Stimulated activated CD4-positive, alpha-beta T cell treated with anti-CD3 and anti-CD28 coated beads, Interleukin-4, amount 100 ng/mL, for 24 hours (primary cell): ENCODE measurements around the gene CRYBG2.

Source experiments
- DNase-seq: peaks from one replicate; pipeline ENCODE4 v3.0.0-alpha.2; 2020

CRYBG2 gene

GRCh38 chr1:26370591-26371382, 16.9 kb upstream of the CRYBG2 start:
- no peak for DNase-seq

GRCh38 chr1:26368486-26368885, 14.6 kb upstream of the CRYBG2 start:
- DNase-seq: no peak

DNA sequence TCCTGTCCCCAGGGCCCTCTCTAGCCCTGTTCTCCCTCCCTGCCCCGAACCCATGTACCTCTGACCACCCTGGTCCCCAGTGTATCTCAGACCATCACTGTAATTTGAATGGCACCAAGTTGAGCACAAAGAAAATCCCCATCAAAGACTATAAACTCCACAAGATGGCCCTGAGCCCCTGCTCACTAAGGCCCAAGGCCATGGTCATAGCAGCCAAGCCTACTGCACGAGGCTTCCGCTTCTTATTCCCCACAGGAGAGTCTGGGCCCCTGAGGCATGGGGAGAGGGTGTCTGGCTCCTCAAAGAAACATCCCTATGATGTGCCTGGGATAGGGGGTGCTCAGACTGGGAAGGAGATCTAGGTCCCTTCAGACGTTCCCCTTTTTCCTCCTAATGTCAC, 14.1 kb upstream of the CRYBG2 start:
- DNase-seq: no peak

DNA sequence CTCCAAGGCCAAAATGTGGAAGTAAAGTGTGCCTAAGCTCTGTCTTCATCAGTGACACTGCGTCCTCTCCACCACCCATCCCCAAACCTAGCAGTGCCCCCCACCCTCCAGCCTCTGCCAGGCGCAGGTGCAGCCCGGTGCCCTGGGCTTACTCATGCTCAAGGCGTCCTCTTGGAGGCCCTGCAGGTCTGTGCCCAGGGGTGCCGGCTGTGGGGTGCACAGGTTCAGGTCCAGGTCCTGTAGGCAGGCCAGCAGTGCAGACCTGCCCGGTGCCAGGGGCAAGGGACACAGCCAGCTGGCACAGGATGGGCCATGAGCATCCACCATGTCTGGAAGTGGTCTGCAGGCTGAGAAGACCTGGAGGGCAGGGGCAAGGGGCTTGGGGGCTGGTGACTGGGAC, 13.5 kb upstream of the CRYBG2 start:
- DNase-seq: no peak

DNA sequence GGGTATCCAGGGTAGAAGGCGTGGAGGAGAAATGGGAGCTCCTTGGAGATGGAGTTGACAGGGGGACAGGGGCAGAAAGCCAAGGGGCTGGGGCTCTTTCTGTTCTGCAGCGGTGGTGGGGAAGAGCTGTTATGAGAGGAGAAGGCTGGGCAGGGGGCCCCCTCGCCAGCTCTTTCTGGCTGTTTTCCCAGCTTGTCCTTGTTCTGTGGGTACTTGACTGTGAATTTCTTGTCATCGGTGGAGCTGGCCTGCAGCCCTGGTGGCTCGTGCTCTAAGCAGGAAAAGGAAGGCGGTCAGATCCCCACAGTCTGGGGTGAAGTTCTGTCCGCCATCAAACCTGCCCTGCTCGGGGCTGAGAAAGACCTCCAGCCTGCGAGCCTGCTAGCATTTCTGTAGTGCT, 11.0 kb upstream of the CRYBG2 start:
- DNase-seq: no peak

DNA sequence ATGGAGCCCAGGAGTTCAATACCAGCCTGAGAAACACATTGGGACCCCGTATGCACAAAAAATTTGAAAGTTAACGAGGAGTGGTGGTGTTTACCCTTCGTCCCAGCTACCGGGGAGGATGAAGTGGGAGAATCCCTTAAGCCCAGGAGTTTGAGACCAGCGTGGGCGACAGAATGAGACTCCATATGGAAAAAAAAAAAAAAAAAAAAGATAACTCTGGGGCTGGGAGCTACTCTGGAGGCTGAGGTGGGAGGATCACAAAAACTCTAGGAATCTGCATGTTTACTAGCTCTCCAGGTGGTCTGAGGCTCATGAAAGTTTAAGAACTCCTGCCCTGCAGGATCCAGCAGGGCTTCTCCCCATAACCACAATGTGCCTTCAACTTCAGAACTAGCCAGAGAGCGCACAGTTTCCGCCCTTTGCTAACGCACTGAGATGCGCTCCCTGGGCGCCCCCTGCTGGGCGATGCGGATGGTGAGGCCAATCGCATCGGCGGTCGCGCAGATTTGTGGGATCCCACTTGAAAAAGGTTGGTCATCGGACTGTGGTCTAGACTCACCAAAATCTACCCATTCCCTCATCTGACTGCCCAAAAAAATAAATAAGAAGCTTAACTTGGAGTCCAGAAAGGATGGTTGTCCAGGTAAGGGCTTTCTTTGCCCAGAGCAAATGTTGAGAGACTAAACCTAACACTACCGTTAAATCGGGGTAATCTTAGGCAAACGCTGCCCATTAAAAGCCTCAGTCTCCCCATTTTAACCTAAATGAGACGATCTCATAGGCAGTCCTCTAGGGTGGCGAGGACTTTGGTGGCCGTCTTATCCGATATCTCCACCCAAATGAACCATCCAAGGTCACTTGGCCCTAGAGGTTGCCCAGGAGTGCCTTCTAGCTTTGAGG, 9.9 kb upstream of the CRYBG2 start:
- DNase-seq: peak; percentile 87

GRCh38 chr1:26362331-26362730, 8.4 kb upstream of the CRYBG2 start:
- no peak for DNase-seq

DNA sequence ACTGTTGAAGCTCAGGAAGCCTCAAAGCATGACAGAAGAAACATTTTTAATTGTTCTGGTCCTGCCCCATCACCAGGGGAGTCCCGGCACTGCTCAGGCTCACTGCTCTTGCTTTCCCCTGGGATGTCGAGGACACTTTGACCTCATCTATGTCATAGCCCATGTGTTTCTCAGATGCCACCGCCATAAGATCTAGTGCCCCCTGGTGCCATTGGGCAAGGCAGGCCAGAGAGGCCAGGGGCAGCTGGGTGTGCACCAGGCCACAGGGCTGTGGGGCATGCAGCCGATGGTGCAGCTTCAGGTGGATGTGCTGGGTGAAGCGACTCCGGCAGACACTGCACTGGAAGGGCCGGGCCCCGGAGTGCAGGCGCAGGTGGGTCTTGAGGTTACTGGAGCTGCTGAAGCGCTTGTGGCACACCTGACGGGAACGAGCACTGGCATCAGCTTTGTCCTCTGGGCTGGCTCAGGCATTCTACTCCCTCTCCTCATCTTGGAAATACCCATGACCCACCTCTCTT, 7.7 kb upstream of the CRYBG2 start:
- DNase-seq: no peak

- no peak for DNase-seq
These were observed 7.1 kb upstream of the CRYBG2 start for GRCh38 chr1:26360807-26361604.

- DNase-seq: peak; percentile 39
These were observed 6.3 kb upstream of the CRYBG2 start for GRCh38 chr1:26359981-26360806.

DNA sequence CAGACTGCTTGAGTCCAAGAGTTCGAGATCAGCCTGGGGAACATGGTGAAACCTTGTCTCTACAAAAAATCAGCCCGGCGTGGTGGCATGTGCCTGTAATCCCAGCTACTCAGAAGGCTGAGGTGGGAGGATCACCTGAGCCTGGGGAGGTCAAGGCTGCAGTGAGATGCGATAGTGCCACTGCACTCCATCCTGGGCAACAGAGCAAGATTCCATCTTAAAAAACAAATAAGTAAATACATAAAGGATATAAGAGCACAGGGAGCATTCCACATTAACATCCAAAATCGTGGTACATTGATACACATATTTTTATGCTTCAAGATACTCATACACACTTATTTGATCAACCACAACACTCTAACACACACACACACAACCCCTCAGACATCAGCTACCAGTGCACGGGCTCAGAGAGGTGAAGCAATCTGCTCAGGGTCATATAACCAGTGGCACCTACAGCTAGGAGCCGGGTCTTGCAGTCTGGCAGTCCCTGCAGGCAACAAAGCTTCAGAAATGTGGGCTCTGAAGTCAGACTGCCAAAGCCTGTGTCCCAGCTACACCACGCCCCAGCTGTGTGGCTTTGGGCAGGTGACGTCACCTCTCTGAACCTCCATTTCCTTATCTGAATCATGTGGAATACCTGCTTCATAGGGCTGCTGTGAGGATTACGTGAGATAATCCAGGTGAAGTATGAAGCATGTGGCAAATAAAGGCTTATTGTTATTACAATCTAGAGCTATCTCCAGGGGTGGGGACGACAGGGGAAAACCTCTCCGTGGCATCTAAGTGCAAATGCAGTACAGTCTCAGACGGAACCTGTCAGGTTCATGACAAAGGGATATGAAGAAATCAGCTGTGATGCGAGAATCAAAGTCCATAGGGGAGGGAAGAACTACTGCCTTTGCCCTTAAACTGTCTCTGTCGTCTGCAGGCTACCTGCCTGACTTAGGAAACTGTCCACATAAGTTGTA, 4.8 kb upstream of the CRYBG2 start:
- peak; percentile 69 for DNase-seq

DNA sequence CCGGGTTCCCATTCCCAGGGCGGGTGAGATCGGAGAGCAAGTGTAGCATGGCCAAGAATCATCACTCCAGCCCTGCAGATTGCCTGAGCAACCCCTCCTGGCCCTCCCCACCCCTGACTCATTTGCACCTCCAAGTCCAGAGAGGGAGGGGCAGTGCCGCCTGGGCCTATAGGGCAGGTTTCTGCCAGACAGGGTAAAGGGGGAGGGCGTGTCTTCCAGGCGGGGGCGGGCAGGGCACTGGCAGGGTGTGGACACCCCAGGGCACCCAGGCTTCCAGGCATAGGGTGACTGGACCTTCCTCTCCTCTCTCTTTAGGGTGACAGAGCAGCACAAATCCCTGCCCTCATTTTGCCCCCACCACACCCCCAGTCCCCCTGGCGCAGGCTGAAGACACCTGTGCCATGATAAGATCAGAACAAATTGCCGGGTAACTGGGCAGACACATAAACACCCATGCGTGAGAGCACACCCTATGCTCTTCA, 3.2 kb upstream of the CRYBG2 start:
- no peak for DNase-seq

GRCh38 chr1:26356106-26356505, 2.2 kb upstream of the CRYBG2 start:
- DNase-seq: no peak

DNA sequence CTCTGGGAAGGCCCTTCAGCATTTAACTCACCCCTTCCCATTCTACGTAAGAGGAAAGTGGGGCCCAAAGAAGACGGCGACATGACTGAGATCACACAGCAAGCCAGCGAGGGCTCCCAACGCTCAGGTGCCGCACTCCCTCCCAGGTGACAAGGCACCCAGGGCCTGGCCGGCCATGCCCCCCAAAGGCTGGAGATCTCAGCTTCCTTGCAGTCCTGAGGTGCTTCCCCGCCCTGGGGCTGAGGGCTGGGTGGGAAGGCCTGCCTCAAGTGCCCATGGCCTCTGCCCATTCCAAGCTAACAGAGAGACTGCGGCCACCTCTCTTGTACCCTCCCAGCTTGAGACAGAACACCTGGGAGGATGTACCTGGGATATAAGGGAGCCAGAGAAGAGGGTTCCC, 1.0 kb upstream of the CRYBG2 start:
- DNase-seq: no peak

DNA sequence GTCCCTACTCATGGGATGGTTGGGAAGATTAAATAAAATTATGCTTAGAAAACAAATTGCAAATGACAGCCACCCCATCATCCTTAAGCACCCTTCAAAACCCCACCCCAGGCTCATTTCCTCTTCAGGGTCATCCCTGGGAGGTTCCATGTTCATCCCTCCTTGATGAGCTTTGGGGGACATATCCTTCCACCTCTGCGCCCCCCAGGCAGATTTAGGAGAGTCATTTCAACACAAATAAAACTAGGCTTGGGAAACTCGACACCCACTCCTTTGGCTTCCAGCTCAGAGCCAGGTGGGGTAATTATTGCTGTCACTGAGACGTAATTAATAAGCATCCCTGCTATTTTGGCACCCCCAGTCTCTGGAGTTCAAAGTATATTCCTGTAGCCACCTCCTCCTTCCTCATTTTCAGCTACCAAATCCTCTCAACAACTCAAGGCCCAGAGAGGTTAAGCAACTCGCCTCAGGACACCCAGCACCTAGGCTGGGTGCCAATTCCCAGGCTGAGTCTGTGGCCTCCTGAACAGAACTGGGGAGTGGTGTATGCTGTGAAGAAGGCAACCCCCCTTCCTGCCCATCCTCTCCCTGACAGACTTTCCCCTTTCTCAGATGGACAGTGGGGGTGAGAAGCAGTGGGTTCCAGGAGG, 595 bp downstream of the CRYBG2 start:
- no peak for DNase-seq

GRCh38 chr1:26352338-26352679, 1.6 kb downstream of the CRYBG2 start:
- no peak for DNase-seq

DNA sequence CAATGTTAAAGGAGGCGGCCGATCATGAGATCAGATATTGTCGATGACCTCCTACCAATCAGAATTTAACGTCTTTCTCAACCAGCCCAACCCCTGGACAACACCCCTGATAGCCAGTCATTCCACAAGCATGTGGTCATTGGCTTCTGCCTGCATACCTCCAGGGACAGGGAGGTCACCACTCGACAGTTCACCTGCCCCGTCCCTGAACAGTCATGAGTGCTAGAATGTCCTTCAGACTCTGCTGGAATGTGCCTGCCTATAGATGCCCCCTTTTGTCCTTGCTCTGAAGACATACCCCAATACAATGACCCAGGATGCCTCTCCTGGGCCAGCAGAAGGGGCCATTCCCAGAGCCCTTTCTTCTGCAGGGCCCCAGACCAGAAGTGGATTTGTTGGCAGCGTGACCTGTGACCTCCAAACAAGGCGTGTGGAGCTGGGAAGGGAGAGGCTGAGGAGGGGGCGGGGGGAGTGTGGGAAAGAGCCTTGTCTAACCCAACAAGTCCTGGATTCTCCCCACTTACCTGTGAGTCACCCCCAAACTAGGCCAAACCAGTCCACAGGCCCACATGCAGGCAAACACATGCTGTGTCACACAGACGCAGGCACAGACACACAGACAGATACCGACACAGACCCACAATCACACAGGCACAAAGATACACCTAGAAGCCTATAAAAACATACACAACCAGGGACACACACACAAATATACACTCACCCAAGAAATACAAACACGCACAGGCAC, 2.2 kb downstream of the CRYBG2 start:
- DNase-seq: no peak

DNA sequence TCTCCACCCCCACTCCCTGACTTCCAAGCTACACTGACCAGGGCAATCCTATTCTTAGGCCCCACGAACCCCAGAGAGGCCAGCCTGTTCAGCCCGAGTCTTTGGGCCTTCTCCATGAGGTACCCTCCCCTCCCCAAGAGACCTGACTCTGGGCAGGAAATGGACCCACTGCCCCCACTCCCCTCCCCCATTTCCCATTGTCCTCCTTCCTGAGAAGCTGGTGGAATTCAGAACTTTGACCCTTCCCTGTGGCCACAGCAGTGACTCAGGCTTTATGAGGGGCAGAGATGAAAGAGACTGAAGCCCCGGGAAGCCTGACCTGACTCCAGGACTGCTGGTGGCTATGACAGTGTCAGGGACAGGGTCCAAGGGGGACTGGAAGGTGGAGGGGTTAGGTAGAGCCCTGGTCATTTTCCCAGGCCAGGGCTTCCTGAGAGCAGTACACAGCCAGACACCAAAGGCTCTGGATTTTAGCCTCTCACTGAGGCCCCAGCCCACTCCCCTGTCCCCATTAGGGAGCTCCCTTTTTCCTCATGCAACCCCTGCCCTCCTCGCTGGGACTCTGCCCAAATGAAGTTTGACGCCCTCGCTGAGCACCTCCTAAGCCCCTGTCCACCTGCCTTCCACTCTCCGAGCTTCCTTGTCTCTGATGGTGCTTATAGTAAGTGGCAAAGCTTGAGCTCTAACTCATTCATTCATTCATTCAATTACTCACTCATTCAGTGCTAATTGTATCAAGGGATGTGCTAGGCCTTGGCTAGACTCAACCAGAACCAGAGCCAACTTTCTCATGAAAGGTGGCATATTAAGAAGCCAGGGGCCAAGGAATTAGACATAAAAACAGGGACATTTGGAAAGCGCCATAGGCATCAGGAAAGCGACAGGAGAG, 3.0 kb downstream of the CRYBG2 start:
- DNase-seq: no peak

DNA sequence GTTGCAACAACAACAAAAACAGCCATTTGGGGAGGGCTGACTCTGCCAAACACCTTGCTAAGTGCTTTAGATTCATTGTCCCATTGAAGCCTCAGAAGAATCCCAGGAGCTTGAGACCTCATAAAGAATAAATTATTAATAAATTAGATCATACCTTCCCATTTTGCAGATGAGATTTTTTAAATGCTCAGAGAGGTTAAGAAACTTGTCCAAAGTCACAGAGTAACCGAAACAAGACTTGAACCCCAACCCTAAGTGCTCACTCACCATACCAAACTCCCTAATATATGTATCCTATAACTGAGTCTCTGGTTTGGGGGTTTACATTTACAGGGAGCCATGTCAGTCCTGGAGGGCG, 3.6 kb downstream of the CRYBG2 start:
- no peak for DNase-seq
